Measurements from ENCODE around the gene THADA.
A peak's percentile ranks its signal among the peaks of the same experiment; 100 is the strongest.

Gene THADA

DNA sequence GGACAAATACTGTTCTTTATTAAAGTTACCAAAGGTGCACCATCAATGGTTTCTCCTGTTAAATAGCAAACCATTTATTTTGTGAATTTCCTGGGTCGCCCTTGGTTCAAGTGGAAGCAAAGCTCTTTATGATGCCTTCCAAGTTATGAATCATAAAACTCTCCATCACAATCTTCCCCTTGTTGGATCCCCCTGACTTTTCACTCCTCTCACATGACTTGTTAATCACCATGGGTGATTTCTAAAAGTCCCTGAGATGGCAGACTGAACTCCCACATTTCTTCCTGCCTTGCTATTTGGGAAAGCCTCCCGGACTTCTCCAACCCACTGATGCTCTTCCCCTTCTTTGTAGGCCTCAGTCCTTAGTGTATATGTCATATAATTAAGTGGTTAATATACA lies 176.0 kb downstream of the THADA start:
- Histone ChIP-seq H3K27me3 (ENCODE audit: control insufficient read depth, insufficient read depth, low read length) (no peaks in the 10 kb centered on the region), H3K36me3 (ENCODE audit: control insufficient read depth, insufficient read depth, low read length) (no peaks in the 10 kb centered on the region), H3K9ac (no peak overlapping the region), H3K4me2 (ENCODE audit: low read length) (no peak overlapping the region), H3K79me2 (no peaks in the 10 kb centered on the region), H3K27ac (no peak overlapping the region), H2AFZ (no peak overlapping the region), H3K4me1 (peaks cover 22% of the 10 kb centered on the region), H3K4me3 (ENCODE audit: low read depth, low read length) (no peak overlapping the region), H3K9me3 (ENCODE audit: control insufficient read depth, low read length) (no peaks in the 10 kb centered on the region)
- TF ChIP-seq, protein P1, sequence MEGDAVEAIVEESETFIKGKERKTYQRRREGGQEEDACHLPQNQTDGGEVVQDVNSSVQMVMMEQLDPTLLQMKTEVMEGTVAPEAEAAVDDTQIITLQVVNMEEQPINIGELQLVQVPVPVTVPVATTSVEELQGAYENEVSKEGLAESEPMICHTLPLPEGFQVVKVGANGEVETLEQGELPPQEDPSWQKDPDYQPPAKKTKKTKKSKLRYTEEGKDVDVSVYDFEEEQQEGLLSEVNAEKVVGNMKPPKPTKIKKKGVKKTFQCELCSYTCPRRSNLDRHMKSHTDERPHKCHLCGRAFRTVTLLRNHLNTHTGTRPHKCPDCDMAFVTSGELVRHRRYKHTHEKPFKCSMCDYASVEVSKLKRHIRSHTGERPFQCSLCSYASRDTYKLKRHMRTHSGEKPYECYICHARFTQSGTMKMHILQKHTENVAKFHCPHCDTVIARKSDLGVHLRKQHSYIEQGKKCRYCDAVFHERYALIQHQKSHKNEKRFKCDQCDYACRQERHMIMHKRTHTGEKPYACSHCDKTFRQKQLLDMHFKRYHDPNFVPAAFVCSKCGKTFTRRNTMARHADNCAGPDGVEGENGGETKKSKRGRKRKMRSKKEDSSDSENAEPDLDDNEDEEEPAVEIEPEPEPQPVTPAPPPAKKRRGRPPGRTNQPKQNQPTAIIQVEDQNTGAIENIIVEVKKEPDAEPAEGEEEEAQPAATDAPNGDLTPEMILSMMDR (IDR thresholded peaks at IDR 0.05): no peak

DNA sequence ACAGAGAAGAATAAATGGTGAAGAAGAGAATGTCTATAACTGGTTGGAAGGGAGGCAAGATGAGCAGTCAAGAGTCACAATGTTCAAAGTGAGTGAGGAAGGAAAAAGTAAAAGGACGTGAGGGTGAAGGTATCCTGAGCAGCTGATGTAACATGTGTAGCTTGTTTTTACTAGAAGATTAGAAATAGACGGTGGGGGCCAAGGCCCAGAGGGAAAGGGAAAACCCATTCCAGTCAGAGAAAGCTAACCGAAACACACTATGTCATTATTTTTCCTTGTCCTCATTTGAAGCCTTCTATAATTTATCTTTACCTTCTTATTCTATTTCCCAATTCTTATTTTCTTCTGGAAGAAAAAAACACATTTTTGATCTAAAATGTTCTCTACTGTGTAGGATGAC lies 176.6 kb downstream of the THADA start:
- Histone ChIP-seq H2AFZ (no peak overlapping the region), H3K4me2 (ENCODE audit: low read length) (no peak overlapping the region), H3K36me3 (ENCODE audit: control insufficient read depth, insufficient read depth, low read length) (no peaks in the 10 kb centered on the region), H3K79me2 (no peaks in the 10 kb centered on the region), H3K4me3 (ENCODE audit: low read depth, low read length) (no peak overlapping the region), H3K9me3 (ENCODE audit: control insufficient read depth, low read length) (no peaks in the 10 kb centered on the region), H3K27ac (no peak overlapping the region), H3K9ac (no peak overlapping the region), H3K27me3 (ENCODE audit: control insufficient read depth, insufficient read depth, low read length) (no peaks in the 10 kb centered on the region), H3K4me1 (peaks cover 23% of the 10 kb centered on the region)
- TF ChIP-seq, protein P1 (IDR thresholded peaks at IDR 0.05): no peak

DNA sequence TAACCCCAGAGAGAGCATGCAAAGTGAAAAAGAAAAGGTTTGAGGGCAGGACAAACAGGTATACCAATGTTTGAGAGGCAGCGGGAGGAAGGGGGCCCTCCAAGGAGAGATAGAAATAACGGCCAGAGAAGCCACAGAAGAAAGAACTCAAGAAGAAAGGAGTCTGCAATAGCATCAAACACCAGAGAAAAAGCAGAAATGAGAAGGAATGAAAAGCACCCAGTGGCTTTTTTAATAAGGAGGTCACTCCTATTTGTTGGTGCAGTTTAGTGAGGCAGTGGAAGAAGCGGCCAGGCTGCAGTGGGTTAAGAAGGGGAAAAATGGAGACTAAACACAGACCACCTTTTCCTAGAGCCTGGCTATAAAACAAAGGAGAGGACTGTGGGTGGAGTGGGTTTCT lies 177.2 kb downstream of the THADA start:
- Histone ChIP-seq H3K79me2 (no peaks in the 10 kb centered on the region), H3K9me3 (ENCODE audit: control insufficient read depth, low read length) (no peaks in the 10 kb centered on the region), H3K36me3 (ENCODE audit: control insufficient read depth, insufficient read depth, low read length) (no peaks in the 10 kb centered on the region), H3K27ac (no peak overlapping the region), H3K27me3 (ENCODE audit: control insufficient read depth, insufficient read depth, low read length) (no peaks in the 10 kb centered on the region), H3K9ac (no peak overlapping the region), H2AFZ (no peak overlapping the region), H3K4me2 (ENCODE audit: low read length) (no peak overlapping the region), H3K4me1 (peaks cover 23% of the 10 kb centered on the region), H3K4me3 (ENCODE audit: low read depth, low read length) (no peak overlapping the region)
- TF ChIP-seq, protein P1 (IDR thresholded peaks at IDR 0.05): no peak

DNA sequence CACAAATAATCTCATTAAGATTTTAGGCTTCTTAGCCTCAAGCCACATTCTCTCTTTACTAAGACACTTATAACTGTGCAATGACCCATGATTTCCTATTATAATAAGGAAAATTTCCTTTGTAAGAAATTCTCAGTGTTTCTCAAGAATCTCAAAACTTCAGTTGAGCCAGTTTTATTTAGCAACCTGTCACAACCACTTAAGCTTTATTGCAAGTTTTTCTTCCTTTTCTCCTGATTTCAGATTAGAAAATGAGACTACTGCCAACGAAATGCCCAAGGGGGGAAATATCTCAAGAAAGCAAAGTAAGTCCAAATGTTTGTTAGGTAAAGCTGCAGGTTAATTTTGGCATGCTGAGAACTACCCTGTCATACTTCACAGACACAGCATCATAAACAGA lies 178.5 kb downstream of the THADA start:
- H3K9ac ChIP-seq: no peak overlapping the region
- H3K27me3 ChIP-seq (ENCODE audit: control insufficient read depth, insufficient read depth, low read length): no peaks in the 10 kb centered on the region
- peak overlapping the region; percentile 10 for H3K4me2 ChIP-seq (ENCODE audit: low read length)
- H3K27ac ChIP-seq: peak overlapping the region; percentile 37
- no peaks in the 10 kb centered on the region for H3K79me2 ChIP-seq
- peaks cover 23% of the 10 kb centered on the region for H3K4me1 ChIP-seq
- H3K36me3 ChIP-seq (ENCODE audit: control insufficient read depth, insufficient read depth, low read length): no peaks in the 10 kb centered on the region
- H3K4me3 ChIP-seq (ENCODE audit: low read depth, low read length): no peak overlapping the region
- TF ChIP-seq, protein P1 (IDR thresholded peaks at IDR 0.05): no peak
- no peaks in the 10 kb centered on the region for H3K9me3 ChIP-seq (ENCODE audit: control insufficient read depth, low read length)
- no peak overlapping the region for H2AFZ ChIP-seq

DNA sequence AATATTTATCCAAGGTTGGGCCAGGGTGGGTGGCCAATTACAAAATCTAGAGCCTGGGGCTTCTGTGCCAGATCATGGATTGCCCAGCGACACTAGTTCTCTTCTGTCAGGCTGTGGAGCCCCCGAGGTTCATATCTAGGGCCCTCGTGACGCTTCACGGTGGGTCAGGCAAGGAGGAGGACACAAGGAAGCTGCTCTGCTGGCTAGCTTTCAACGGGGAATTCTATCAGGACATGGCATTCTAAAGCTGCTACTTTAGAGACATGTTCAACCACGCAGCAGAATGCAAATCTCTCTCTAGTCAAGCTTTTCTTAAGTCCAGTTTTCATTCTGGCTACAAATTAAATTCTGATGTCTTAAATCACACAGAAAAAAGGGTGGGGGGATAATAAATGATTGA lies 180.2 kb downstream of the THADA start:
- Histone ChIP-seq H3K36me3 (ENCODE audit: control insufficient read depth, insufficient read depth, low read length) (no peaks in the 10 kb centered on the region), H3K4me1 (peaks cover 28% of the 10 kb centered on the region), H3K27me3 (ENCODE audit: control insufficient read depth, insufficient read depth, low read length) (no peaks in the 10 kb centered on the region), H3K79me2 (no peaks in the 10 kb centered on the region), H3K9ac (no peak overlapping the region), H3K4me3 (ENCODE audit: low read depth, low read length) (no peak overlapping the region), H3K27ac (no peak overlapping the region), H3K9me3 (ENCODE audit: control insufficient read depth, low read length) (no peaks in the 10 kb centered on the region), H2AFZ (peak overlapping the region; percentile 10), H3K4me2 (ENCODE audit: low read length) (no peak overlapping the region)
- TF ChIP-seq, protein P1 (IDR thresholded peaks at IDR 0.05): no peak

Measured in parathyroid adenoma (tissue), 2 donors.